HG03196 (cell line): ENCODE results near the gene CRIP2.

Source experiments
- ATAC-seq: cut with Tn5 transposase; IDR thresholded peaks from one replicate; pipeline ENCODE4 v1.9.1; 2021; ENCODE audit not compliant: unreplicated experiment

The CRIP2 gene

GRCh38 chr14:105460116-105460515 lies 14.5 kb upstream of the CRIP2 start:
- ATAC-seq: no peak

GRCh38 chr14:105460616-105461015 lies 14.0 kb upstream of the CRIP2 start:
- no peak for ATAC-seq

- ATAC-seq: no peak
Observed at GRCh38 chr14:105461903-105462302, 12.7 kb upstream of the CRIP2 start.

GRCh38 chr14:105464501-105464900 lies 10.1 kb upstream of the CRIP2 start:
- ATAC-seq: no peak

GRCh38 chr14:105465209-105466031 lies 9.2 kb upstream of the CRIP2 start:
- no peak for ATAC-seq

GRCh38 chr14:105466531-105467248 lies 7.9 kb upstream of the CRIP2 start:
- ATAC-seq: no peak

GRCh38 chr14:105467249-105467941 lies 7.2 kb upstream of the CRIP2 start:
- no peak for ATAC-seq

- ATAC-seq: no peak
Observed at GRCh38 chr14:105467942-105468471, 6.6 kb upstream of the CRIP2 start.

GRCh38 chr14:105468621-105469241 lies 5.9 kb upstream of the CRIP2 start:
- no peak for ATAC-seq

GRCh38 chr14:105469456-105470349 lies 4.9 kb upstream of the CRIP2 start:
- ATAC-seq: no peak

GRCh38 chr14:105470350-105471296 lies 4.0 kb upstream of the CRIP2 start:
- ATAC-seq: no peak

GRCh38 chr14:105471297-105471821 lies 3.3 kb upstream of the CRIP2 start:
- no peak for ATAC-seq

GRCh38 chr14:105471823-105472485 lies 2.7 kb upstream of the CRIP2 start:
- no peak for ATAC-seq

GRCh38 chr14:105472486-105472991 lies 2.1 kb upstream of the CRIP2 start:
- ATAC-seq: no peak

GRCh38 chr14:105473033-105473676 lies 1.5 kb upstream of the CRIP2 start:
- no peak for ATAC-seq

- ATAC-seq: no peak
Observed at GRCh38 chr14:105473677-105474482, 741 bp upstream of the CRIP2 start.
